Thyroid gland (tissue), 4 donors: ENCODE measurements around the gene IPO9.

ENCODE experiments used
- CTCF ChIP-seq, 6 experiments: fragments of 200-600 bp in 3 of 6; fragments of 450-650 bp in 3 of 6; sonication (generic) in 3 of 6; IDR thresholded peaks; one replicate each; pipeline ENCODE4 v1.5.1; 2016 to 2019; ENCODE audit warnings: antibody characterized with exemption in 6 of 6, mild to moderate bottlenecking in 2 of 6, inconsistent platforms in 1 of 6, moderate library complexity in 1 of 6
- POLR2A ChIP-seq, 2 donors: fragments of 450-650 bp; IDR thresholded peaks; one replicate each; pipeline ENCODE4 v1.6.1; 2017; ENCODE audit warnings: antibody characterized with exemption in 2 of 2, mild to moderate bottlenecking in 2 of 2, moderate library complexity in 1 of 2

- TF ChIP-seq CTCF (IDR thresholded peaks at IDR 0.05) (no peak), POLR2A (IDR thresholded peaks at IDR 0.05) (no peak)
These were observed 58.3 kb downstream of the IPO9 start for GRCh38 chr1:201887116-201887866.
